ENCODE measurements around the gene NRG2. TPM values are rescaled to one million over a fixed set of nuclear protein-coding genes. Genes with fewer than 3 reads are reported as not detected.

The NRG2 gene
- total and polyA plus RNA-seq, 12 donors: 1.8 to 16.7 (median 8.4) TPM

DNA sequence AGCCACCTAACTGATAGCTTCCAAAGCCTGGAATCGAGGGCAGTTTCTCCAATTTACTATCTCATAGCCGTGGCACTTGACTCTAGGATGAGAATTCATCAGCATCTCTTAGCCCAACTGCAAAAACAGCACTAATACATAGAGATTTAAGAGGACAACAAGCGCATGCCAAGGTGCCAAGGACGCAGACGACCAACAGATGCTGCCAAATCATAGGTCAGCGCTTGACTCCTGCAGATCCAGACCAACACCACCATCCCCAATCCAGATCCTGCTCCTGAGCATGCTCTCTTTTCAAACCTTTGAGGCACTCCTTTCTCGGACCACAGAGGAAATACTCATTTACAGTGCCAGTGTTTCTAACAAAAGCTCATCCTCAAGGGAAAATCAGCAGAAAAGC lies 24.6 kb downstream of the NRG2 start:
- H3K4me3 ChIP-seq: no peak overlapping the region
- no peaks in the 10 kb centered on the region for H3K27me3 ChIP-seq
- no peaks in the 10 kb centered on the region for H3K9me3 ChIP-seq (replicated peaks in 1 of 3)
- H3K27ac ChIP-seq: peak overlapping the region in 3 of 5 donors; percentile 22 to 68 (median 31)
- 62 to 82% (median 65%) methylated on average over 7 of the region's 7 CpGs for WGBS, 4 donors
- intact Hi-C loops (cut with DNase I): no loop called here
- no peaks in the 10 kb centered on the region for H3K36me3 ChIP-seq (replicated peaks in 1 of 2)
- TF ChIP-seq POLR2A (IDR thresholded peaks at IDR 0.05) (no peak), CTCF (IDR thresholded peaks at IDR 0.05) (no peak)
- DNase-seq: peak in 4 of 7 donors; percentile 19 to 60 (median 50)
- peaks cover 31 to 42% of the 10 kb centered on the region in 2 donors for H3K4me1 ChIP-seq (replicated peaks in 1 of 2)

GRCh38 chr5:140018096-140018481 lies 25.0 kb downstream of the NRG2 start:
- DNase-seq: peak in 4 of 7 donors; percentile 33 to 47 (median 41)
- Histone ChIP-seq H3K9me3 (replicated peaks in 1 of 3) (no peaks in the 10 kb centered on the region), H3K4me3 (no peak overlapping the region), H3K4me1 (replicated peaks in 1 of 2) (peaks cover 31 to 42% of the 10 kb centered on the region in 2 donors), H3K27ac (peak overlapping the region in 3 of 5 donors; percentile 22 to 68 (median 31)), H3K36me3 (replicated peaks in 1 of 2) (no peaks in the 10 kb centered on the region), H3K27me3 (no peaks in the 10 kb centered on the region)
- TF ChIP-seq POLR2A (IDR thresholded peaks at IDR 0.05): no peak
- no peak for TF ChIP-seq CTCF (IDR thresholded peaks at IDR 0.05)
- intact Hi-C loops (cut with DNase I): no loop called here
- whole genome bisulfite sequencing, 4 donors: 68 to 77% (median 71%) methylated on average over 8 of the region's 8 CpGs

GRCh38 chr5:140017397-140018095 lies 25.6 kb downstream of the NRG2 start:
- H3K4me3 ChIP-seq: no peak overlapping the region
- no peak for DNase-seq
- H3K9me3 ChIP-seq (replicated peaks in 1 of 3): no peaks in the 10 kb centered on the region
- 82 to 91% (median 89%) methylated on average over 9 of the region's 9 CpGs for WGBS, 4 donors
- H3K4me1 ChIP-seq (replicated peaks in 1 of 2): peaks cover 31 to 37% of the 10 kb centered on the region in 2 donors
- H3K36me3 ChIP-seq (replicated peaks in 1 of 2): no peaks in the 10 kb centered on the region
- no peak for TF ChIP-seq POLR2A (IDR thresholded peaks at IDR 0.05)
- TF ChIP-seq CTCF (IDR thresholded peaks at IDR 0.05): no peak
- H3K27me3 ChIP-seq: no peaks in the 10 kb centered on the region
- intact Hi-C loops (cut with DNase I): no loop called here
- peak overlapping the region in 3 of 5 donors; percentile 22 to 68 (median 31) for H3K27ac ChIP-seq

DNA sequence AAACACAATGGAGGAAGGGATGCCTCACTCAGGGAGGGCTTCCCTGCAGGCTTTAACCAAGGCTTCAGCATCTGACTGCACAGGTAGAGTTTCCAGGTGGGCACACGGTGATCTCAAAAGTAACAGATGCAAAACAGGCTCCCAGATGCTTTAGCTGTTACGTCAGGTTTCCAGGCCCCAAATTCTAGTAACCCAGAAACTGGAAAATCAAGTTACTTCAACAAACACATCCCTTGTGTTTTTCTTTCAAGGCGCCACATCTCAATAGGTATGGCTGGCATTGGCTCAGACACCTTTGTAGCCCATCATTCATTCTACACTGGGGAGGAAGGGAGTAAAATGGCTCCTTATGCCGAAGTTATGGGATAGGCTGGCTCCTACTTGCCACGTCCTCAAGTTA lies 27.4 kb downstream of the NRG2 start:
- WGBS, 4 donors: 92 to 97% (median 94%) methylated on average over 5 of the region's 5 CpGs
- intact Hi-C loops (cut with DNase I): no loop called here
- no peaks in the 10 kb centered on the region for H3K36me3 ChIP-seq (replicated peaks in 1 of 2)
- peaks cover 20 to 24% of the 10 kb centered on the region in 2 donors for H3K4me1 ChIP-seq (replicated peaks in 1 of 2)
- H3K9me3 ChIP-seq (replicated peaks in 1 of 3): no peaks in the 10 kb centered on the region
- no peak for DNase-seq
- H3K4me3 ChIP-seq: no peak overlapping the region
- no peaks in the 10 kb centered on the region for H3K27me3 ChIP-seq
- no peak overlapping the region for H3K27ac ChIP-seq
- TF ChIP-seq CTCF (IDR thresholded peaks at IDR 0.05) (no peak), POLR2A (IDR thresholded peaks at IDR 0.05) (no peak)

Measured in adrenal gland (tissue), 12 donors.